Forelimb muscle (tissue), 1 donor: ENCODE measurements around the gene NFIC. TPM values are rescaled to one million over a fixed set of nuclear protein-coding genes. Genes with fewer than 3 reads are reported as not detected.
"Not testable (repeated sequence)": the region's sequence is repeated elsewhere in the genome, so short reads cannot be mapped to it uniquely, and the experiment has no call there.

Source experiments
- DNase-seq: peaks from one replicate; pipeline ENCODE4 v3.0.0-alpha.2; 2013; ENCODE audit warnings: low read depth
- polyA plus RNA-seq: library from polyadenylated mRNA; unstranded; fragments of 120-200 nt; gene quantifications from one replicate; pipeline ENCODE4 v1.2.1, GENCODE V29; 2013; ENCODE audit not compliant: insufficient read length

Gene NFIC
- 35.4 TPM for polyA plus RNA-seq

DNA sequence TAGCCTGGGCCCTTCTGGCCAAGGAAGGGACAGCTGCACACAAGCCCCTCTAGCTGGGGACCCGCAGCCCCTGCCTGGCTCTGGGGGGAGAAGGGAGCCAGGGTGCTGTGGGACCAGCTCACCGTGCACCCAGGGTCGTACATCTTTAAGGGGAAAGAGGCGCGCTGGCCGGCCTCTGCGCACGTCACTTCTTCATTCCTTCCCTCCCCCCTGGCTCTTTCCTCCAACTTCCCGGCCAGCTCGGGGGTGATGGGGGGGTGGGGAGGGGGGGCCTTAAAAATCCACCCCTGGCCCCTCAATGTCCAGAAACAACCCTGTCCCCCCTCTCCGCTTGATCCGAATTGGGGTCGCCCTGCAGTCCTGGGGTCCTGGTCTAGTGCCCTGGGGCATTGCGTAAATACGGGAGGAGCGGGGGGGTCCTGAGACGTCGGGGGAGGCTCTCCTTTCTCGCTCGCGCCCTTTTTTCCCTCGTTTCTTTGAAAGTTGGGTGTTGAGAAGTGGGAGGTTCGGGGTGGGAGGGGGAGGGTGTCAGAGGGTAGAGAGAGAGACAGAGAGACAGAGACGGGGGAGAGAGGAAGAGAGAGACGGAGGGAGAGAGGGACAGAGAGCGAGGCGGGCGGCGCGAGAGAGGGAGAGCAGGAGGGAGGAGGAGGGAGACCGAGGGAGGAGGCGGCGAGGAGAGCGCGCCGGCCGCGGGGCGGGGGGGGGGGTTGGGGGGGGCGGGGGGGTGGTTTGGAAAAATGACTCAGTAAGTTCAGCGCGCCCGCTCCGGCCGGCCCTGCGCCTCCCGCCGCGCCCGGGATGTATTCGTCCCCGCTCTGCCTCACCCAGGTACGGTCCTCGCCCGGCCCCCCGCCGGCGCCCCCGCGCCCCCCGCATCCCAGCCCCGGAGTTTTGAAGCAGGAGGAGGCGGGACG is at the start of gene NFIC:
Gene NFIC, plus strand, starts transcription at position 748 of the 917 bp plus-strand sequence. Its CDS starts 54 bp downstream, at position 802.
- peak; percentile 48 for DNase-seq

DNA sequence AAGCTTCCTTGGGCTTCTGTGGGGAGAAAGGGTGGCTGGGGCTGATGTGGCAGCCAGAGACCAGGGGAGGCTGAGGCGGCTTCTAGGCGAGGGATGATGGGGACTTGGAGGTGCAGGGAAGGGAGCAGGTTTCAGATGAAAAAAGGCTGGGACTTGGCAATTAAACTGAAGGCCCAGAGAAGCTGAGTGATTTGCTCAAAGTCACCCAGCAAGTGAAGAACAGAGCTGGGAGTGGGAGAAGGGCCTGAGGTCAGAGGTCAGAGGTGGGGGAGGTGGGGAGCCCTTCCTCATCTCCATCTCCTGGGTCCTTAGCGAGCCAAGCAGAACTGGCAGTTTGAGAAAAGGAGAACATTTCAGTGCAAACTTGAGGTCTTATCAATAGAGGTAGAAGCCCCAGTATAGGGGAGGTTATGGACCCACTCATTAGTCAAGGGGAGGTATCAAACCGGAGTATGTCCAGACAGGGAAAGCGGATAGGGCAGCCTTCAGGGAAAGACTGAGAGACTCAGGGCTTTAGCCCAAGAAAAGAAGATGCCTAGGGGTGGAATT is 49.6 kb upstream of the NFIC start:
- no peak for DNase-seq

DNA sequence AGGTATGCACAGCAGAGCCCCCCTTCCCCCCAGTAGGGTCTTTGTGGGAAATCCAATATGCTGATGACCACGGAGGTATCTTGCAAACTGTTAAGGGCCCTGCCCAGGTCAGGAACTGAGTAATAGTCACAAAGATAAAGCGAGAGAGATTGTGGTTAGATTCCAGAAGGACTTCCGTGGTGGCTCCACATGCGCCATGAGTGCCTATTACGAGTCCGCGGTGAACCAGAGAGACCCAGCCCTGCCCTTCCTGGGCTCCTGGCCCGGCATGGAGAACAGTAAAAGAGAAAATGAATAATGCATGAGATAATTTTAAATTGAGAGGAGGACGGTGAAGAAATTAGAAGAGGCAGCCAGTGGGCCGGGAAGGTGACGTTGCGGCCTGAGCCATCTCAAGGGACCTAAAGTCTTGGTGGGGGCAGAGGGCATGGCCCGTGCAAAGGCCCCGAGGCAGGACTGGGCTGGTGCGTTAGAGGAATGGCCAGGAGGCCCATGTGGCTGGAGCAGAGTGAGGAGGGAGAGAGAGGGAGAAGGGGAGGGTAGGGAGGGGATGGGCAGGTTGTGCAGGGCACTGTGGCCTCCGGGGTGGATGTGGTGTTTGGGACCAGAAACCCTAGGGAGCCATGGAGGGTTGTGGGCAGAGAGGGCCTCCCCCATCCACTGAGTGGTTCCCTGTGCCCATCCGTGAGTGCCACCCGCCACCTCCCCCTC is 46.6 kb upstream of the NFIC start:
- no peak for DNase-seq

DNA sequence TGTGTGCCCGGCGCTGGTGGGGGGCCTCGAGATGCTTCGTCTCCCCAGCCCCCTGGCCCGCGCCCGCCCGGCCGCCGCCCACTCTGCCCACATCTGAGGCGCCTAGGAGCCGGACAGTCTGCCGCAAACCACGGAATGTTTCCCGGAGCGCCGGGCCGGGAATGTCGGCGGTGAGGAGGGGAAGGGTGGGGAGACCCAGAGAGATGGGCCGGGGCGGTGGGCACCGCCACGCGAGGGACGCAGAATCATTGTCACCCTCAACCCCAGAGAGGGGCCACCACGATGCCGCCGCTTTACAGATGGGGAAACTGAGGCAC is 46.1 kb upstream of the NFIC start:
- DNase-seq = no peak

DNA sequence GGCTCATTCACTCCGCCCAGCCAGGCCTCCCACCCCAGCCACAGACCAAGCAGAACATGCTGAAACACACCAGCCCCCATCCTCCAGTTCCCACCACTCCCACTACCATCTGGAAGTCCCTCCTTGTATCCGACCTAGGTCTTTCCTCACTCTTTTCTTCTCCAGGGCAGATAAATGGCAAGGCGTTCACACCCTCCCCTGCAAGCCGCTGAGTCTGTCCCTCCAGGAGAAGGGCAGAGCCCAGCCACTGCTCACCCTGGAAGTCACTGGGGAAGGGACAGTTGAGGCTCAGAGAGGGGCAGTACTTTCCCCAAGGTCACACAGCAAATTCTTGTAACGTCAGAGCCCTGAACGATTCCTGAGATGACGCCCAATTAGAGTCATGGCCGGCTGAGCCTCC is 45.5 kb upstream of the NFIC start:
- no peak for DNase-seq

DNA sequence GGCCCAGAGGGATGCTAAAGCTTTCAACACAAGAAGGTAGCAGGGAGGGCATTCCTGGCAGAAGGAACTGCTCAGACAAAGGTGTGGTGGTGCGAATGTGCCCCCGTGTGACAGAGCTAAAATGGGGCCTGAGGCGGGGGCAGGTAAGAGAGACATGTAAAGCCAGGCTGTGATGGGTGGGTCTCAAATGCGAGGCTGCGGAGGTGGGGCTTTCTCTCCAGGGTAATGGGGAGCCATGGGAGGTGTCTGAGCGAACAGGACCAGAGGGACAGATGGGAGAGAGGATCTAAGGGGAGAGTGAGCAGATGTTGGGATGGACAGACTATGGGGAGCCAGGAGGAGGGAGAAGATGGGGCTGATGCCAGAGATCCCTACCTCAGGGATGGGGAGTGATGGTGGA is 44.7 kb upstream of the NFIC start:
- no peak for DNase-seq

DNA sequence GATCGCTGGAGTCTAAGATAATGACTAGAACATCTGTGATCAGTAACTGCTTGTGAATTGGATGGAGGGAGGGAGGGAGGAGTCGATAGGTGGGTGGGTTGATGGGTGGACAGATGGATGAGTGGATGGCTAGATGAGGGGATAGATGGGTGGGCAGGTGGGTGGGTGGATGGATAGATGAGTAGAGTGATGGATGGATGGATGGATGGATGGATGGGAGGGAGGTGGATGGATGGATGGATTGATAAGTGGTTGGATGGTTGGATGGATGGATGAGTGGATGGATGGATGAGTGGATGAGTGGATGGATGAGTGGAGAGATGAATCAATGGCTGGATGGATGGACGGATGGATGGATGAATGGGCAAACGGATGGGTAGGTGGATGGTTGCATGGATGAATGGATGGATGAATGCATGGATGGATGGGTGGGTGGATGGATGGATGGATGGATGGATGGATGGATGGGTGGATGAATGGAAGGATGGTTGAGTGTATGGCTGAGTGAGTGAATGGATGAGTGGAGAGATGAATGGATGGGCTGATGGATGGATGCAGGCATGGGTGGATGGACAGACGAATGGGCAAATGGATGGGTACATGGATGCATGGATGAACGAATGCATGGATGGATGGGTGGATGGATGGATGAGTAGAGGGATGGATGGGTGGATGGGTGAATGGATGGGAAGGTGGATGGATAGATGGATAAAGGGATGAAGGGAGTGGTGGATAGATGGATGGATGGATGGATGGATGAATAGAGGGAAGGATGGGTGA is 44.0 kb upstream of the NFIC start:
- DNase-seq = no peak

DNA sequence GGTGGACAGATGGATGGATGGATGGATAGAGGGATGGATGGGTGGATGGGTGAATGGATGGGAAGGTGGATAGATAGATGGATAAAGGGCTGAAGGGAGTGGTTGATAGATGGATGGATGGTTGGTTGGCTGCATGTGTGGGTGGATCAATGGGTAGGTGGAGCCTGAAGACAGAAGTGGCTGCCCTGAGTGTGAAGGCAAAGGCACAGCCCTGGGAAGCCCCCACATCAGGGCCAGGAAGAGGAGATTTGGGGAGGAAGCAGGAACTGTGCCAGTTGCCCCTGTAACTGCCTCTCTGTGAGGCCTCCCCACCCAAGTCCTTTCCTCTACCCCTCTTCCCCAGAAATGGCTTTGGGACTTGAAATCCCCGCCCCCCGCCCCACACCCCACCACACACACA is 43.4 kb upstream of the NFIC start:
- DNase-seq = no peak

DNA sequence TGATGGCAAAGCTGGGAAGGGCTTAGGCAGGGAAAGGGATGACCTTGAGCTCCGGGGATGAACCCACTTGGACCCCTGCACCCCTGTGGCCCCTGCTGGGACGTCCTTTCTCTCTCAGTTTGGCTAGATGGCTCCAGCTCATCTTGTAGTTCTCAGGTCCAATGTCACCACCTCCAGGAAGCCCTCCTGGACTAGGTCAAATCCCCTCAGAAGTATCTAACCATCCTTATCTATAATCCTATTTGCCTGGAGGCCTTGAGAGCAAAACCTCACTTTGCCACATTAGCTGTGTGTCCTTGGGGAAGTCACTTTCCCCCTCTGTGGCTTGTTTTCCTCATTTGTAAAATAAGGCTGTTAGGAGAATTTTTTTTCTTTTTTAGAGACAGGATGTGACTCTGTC is 42.7 kb upstream of the NFIC start:
- no peak for DNase-seq

DNA sequence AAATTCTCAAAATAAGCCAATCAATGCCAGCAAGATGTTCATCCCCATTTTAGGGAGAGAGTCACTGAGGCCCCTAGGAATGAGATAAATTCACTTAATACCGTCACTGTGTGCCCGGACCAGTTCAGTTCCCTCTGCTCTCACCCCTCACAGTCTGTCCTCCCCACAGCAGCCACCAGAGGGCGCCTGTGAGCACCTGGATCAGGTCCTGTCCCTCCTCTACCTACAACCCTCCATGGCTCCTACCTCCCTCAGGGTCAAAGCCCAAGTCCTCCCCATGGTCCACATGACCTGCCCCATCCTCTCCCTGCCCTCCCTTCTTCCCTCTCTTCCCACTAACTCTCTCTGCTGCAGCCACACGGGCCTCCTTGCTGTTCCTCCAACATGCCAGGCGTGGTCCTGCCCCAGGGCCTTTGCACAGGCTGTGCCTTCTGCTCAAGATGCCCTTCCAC is 42.0 kb upstream of the NFIC start:
- DNase-seq = no peak

DNA sequence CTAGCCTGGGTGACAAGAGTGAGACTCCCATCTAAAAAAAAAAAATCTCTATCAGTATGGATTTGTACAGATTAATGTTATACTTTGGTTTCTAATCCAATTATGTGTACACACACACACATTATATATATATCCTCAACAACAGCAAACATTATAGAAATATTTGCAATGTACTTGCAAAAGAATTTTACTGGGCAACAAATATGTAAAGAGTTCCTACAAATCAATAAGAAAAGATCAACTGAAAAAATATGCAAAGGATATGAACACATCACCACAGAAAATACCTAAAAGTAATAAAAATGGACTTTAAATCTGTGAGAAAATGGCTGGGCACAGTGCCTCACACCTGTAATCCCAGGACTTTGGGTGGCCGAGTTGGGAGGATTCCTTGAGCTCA is 40.9 kb upstream of the NFIC start:
- DNase-seq = no peak

DNA sequence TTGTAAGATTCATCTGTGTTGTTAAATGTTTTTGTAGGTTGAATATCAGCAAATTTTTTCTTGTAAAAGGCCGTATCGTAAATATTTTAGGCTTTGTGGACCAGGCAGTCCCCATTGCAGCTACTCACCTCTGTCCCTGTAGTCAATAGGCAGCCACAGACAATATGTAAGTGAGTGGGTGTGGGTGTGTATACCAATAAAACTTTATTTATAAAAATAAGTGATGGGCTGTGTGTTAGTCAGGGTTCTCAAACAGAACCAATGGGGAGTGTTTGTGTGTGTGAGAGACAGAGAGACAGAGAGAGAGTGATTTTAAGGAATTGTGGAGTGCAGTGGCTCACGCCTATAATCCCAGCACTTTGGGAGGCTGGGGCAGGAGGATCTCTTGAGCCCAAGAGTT is 37.6 kb upstream of the NFIC start:
- DNase-seq = no peak

DNA sequence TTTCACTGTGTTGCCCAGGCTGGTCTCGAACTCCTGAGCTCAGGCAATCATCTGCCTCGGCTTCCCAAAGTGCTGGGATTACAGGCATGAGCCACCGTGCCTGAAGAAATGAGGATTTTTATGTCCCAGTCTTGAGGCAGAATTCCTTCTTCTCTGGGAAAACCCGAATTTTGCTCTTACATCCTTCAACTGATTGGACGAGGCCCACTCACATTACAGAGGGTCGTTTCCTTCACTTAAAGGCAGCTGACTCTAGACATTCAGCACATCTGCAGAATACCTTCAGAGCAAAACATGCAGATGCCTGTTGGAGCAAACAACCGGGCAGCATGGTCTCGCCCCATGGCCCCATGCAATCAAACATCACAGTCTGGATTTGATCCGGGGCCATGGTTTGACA is 36.3 kb upstream of the NFIC start:
- DNase-seq = no peak

DNA sequence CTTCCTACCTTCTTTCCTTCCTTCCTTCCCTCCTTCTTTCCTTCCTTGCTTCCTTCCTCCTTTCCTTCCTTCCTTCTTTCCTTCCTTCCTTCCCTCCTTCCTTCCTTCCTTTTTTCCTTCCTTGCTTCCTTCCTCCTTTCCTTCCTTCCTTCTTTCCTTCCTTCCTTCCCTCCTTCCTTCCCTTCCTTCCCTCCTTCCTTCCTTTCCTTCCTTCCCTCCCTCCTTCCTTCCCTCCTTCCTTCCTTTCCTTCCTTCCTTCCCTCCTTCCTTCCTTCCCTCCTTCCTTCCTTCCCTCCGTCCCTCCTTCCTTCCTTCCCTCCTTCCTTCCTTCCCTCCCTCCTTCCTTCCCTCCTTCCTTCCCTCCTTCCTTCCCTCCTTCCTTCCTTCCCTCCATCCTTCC is 34.2 kb upstream of the NFIC start:
- not testable (repeated sequence) for DNase-seq

DNA sequence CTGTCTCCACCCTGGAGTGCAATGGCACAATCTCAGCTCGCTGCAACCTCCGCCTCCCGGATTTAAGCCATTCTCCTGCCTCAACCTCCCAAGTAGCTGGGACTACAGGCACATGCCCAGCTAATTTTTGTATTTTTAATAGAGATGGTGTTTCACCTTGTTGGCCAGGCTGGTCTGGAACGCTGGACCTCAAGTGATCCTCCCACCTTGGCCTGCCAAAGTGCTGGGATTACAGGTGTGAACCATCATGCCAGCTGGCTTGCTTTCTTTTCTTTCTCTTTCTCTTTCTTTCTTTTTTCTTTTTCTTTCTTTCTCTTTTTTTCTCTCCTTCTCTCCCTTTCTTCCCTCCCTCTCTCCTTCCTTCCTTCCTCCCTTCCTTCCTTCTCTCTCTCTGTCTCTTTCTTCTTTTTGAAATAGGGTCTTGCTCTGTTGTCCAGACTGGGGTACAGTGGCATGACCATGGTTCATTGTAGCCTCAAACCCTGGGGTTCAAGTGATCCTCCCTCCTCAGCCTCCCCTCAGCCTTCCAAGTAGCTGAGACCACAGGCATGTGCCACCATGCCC is 33.3 kb upstream of the NFIC start:
- DNase-seq = no peak

DNA sequence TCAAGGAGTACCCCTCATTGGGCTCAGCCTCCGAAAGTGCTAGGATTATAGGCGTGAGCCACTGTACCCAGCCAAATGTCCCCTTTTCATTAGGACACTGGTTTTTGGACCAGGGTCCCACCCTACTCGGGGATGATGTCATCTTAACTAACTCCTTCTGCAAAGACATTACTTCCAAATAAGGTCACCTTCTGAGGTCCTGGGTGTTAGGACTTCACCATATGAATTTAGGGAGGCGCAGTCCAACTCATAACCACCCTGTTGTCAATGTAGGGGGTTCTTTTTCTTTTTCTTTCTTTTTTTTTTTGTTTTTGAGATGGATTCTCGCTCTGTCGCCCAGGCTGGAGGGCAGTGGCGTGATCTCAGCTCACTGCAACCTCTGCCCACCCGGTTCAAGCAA is 32.7 kb upstream of the NFIC start:
- no peak for DNase-seq

DNA sequence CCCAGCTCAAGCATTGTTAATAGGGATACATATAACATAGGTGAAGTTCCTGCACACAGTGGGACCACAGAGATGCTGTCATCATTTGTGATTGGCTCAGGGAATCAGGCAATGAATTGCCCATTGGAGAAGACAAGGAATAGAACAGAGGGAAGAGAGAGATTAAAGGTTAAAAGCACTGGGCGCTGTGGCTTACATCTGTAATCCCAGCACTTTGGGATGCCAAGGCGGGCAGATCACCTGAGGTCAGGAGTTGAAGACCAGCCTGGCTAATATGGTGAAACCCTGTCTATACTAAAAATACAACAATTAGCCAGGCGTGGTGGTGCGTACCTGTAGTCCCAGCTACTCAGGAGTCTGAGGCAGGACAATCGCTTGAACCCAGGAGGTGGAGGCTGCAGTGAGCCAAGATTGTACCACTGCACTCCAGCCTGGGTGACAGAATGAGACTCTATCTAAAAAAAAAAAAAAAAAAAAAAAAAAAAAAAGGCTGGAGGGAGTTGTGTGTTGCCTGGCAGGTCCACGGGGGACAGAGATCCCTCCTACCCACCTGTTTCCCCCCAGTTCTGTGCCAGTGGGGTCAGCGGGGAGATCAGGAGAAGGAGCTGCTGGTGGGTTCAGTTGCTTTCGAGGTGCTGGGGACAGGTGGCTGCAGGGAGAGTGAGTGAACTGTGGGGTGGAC is 31.5 kb upstream of the NFIC start:
- not testable (repeated sequence) for DNase-seq

DNA sequence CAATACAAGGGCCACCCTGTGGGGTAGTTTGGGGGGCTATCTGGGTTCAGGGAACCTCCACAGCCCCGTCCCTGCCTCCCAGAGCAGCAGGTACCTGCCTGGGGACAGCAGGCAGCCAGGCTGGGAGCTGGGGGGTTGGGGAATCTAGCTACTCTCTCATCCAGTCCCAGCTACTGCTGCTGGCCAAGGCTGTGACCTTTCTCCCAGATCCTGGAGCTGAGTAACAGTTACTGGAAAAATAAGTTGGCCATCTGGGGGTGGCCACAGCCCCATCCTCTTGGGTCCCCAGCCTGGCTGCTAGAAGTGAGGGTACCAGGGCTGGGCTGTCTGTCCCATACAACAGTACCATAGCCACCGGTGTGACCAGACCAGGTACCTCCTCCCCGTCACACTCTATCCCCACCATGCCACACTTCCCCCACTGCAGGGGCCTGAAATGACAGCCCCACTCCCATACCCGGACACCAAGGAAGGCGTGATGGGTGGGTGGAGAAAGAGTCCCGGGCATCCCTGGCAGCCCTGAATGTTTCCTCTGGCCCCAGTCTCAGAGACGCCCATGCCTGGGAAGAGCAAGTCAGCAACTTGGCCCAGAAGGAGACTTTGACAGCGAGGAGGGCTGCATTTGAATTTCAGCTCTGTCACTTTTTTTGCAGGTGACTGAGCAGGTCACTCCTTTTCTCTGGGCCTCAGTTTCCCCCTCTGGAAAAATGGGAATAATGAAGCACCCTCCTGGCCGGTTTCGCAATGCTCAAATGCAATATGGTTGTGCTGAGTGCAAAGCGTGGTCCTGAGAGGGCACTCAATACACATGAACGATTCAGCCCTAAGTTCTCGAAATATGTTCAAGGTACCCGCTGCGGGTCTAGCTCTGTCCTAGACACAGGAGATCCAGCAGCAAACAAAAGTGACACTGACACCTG is 30.7 kb upstream of the NFIC start:
- no peak for DNase-seq

DNA sequence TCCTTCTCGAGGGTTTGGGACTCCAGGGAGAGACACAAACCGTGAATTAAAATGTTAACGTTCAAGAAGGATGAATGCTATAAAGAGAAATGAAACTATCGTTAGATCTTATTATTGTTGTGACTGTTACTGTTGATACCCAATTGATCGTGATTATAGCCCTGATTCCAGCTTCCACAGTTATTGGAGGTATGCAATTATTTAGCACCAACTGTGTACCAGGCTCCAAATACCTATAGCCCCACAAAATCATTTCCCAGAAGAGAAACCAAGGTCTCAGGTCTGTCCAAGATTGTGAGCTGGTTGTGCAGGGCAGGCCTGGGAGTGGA is 30.1 kb upstream of the NFIC start:
- DNase-seq = no peak
